Heart right ventricle (tissue), 16 donors: ENCODE data around the gene ASB13. TPM values are rescaled to one million over a fixed set of nuclear protein-coding genes. Genes with fewer than 3 reads are reported as not detected.

Source experiments
- ATAC-seq, 8 donors: fragments of 200-7000 bp; cut with Tn5 transposase; one replicate each; pipeline ENCODE4 v1.9.1; 2020; ENCODE audit warnings: mild to moderate bottlenecking in 8 of 8, moderate library complexity in 8 of 8, moderate number of reproducible peaks in 1 of 8
- DNase-seq, 2 donors: peaks; one replicate each; pipeline ENCODE4 v3.0.0-alpha.2; 2020
- H3K27ac ChIP-seq, 10 donors: fragments of 200-600 bp; sonication (generic) in 2 of 10; one replicate each; pipeline versions ENCODE4 v1.5.0 to v1.8.0; 2020 to 2022; ENCODE audit warnings: mild to moderate bottlenecking in 3 of 10
- H3K27me3 ChIP-seq, 7 donors: fragments of 200-600 bp; one replicate each; pipeline ENCODE4 v1.8.0; 2021 to 2022; ENCODE audit warnings: mild to moderate bottlenecking in 2 of 7
- H3K36me3 ChIP-seq, 9 donors: fragments of 200-600 bp; sonication (generic) in 1 of 9; one replicate each; pipeline versions ENCODE4 v1.5.0 to v1.8.0; 2020 to 2022; ENCODE audit warnings: mild to moderate bottlenecking in 2 of 9
- H3K4me1 ChIP-seq, 9 donors: fragments of 200-600 bp; sonication (generic) in 1 of 9; one replicate each; pipeline versions ENCODE4 v1.5.0 to v1.8.0; 2020 to 2022; ENCODE audit warnings: mild to moderate bottlenecking in 4 of 9
- H3K4me3 ChIP-seq, 10 donors: fragments of 200-600 bp; sonication (generic) in 2 of 10; one replicate each; pipeline versions ENCODE4 v1.5.0 to v1.8.0; 2020 to 2022; ENCODE audit warnings: mild to moderate bottlenecking in 7 of 10, moderate library complexity in 2 of 10
- H3K9me3 ChIP-seq, 11 donors: fragments of 200-600 bp in 10 of 11; sonication (generic) in 2 of 11; one replicate each; pipeline versions ENCODE4 v1.5.0 to v1.8.0; 2013 to 2022; ENCODE audit warnings: mild to moderate bottlenecking in 2 of 11, control low read depth in 1 of 11, moderate library complexity in 1 of 11
- CTCF ChIP-seq, 9 donors: fragments of 200-600 bp; sonication (generic) in 2 of 9; IDR thresholded peaks; one replicate each; pipeline versions ENCODE4 v1.5.0 to v1.8.0; 2021 to 2022; ENCODE audit warnings: antibody characterized with exemption in 9 of 9, mild to moderate bottlenecking in 5 of 9, moderate library complexity in 1 of 9
- WGBS, 2 donors: extraction: QIAGEN DNeasy Blood & Tissue Kit; methylation state at CpG; one replicate each; pipeline ENCODE4 v1.1.7; 2013; ENCODE audit warnings: inconsistent platforms in 1 of 2; 5-methylcytosine and 5-hydroxymethylcytosine counted together
- intact Hi-C, 10 donors: fragments of 100-400 bp; cut with DNase I; formaldehyde crosslinking; loops; one replicate each; pipeline versions ENCODE4 v1.11.1 to v1.14.2; 2022
- long read RNA-seq, 3 donors: library from polyadenylated mRNA; unstranded; transcript quantifications; one replicate each; pipeline ENCODE4 v2.0.0, GENCODE V29; 2020 to 2021
- polyA plus RNA-seq, 2 donors: library from polyadenylated mRNA; stranded (reverse); fragments of 200-250 nt; gene quantifications; one replicate each; pipeline ENCODE4 v1.2.3, GENCODE V29; 2013
- total RNA-seq, 10 donors: library from RNA; stranded (reverse); fragmentation: NEBNext Ultra II Directional in 3 of 10; extraction: Animal tissue kit (Norgen Biotek cat#: 25700) in 3 of 10; gene quantifications; one replicate each; pipeline versions ENCODE4 v1.2.1 to v1.2.4, GENCODE V29; 2021 to 2023
- donor health status: Arrhythmogenic right ventricular cardiomyopathy.
- donor health status: ischemic (EF 13 %, LVEDD 7.1; RV severe dilation, severe dysfunction).
- donor health status: healthy with polysubstance abuse.
- donor health status: DM: no; HTN: yes; CAD: no.
- donor health status: DM: no; HTN: no; CAD: no.
- donor health status: ischemic (EF 25% LVEDD 6.9; RV normal size, moderate dysfunction).
- donor health status: ischemic (EF 25% LVEDD 5.7; RV mildly dilated, moderate dysfunction).
- donor health status: healthy.
- donor health status: DM: yes; HTN: yes; CAD: no.
- donor health status: Ischemic cardiomyopathy.
- donor health status: ischemic (EF 35%, LVEDD 5.7; RV mildly dilated, moderate dysfunction).
- donor health status: nonischemic (EF 11% LVEDD 7.7; RV severe dilation, severe dysfunction).
- donor health status: DM: yes; HTN: yes; CAD: no.
- donor health status: PGD.
- donor health status: ischemic (EF 29% LVEDD 5.4; RV normal size, mild dysfunction).
- donor health status: nonischemic (EF 23%, LVEDD 6.1; RV moderate dilation, normal function).

Gene ASB13
- total RNA-seq (10 to 100 TPM in 9 of 10 donors, 1 to 10 TPM in 1; 9.3 to 16.3 (median 13.4) TPM), polyA plus RNA-seq (10 to 100 TPM in 1 of 2 donors, 1 to 10 TPM in 1; 8.4 to 18.0 TPM)
- long read RNA-seq, donor 1, transcript ASB13-201 (6 exons, 2,699 nt), result major isoform, 18 of 26 reads
- long read RNA-seq, donor 1, partial matches to known transcripts, result 1 of 26 reads
- long read RNA-seq, donor 1, other reads (novel, unspliced or antisense), result 5 of 26 reads
- long read RNA-seq, donor 2, transcript ASB13-201 (6 exons, 2,699 nt), result major isoform, 21 of 33 reads
- long read RNA-seq, donor 2, partial matches to known transcripts, result 1 of 33 reads
- long read RNA-seq, donor 2, other reads (novel, unspliced or antisense), result 6 of 33 reads
- long read RNA-seq, donor 3, transcript ASB13-201 (6 exons, 2,699 nt), result major isoform, 39 of 52 reads
- long read RNA-seq, donor 3, partial matches to known transcripts, result 1 of 52 reads
- long read RNA-seq, donor 3, other reads (novel, unspliced or antisense), result 7 of 52 reads

GRCh38 chr10:5666008-5666840, at the start of gene ASB13:
Gene ASB13, minus strand, starts transcription at chr10:5666595. Its CDS starts 44 bp downstream, at chr10:5666551.
- Histone ChIP-seq H3K9me3 (no peaks in the 10 kb centered on the region), H3K4me3 (peak within 1 kb of the TSS; percentile 66 to 99 (median 96)), H3K4me1 (peaks cover 0 to 34% (median 16%) of the 10 kb centered on the region in 9 donors), H3K27ac (peak within 1 kb of the TSS; percentile 50 to 86 (median 80)), H3K36me3 (no peaks in the 10 kb centered on the region), H3K27me3 (no peaks in the 10 kb centered on the region)
- DNase-seq (peak; percentile 73 to 84), ATAC-seq (peak; percentile 94 to 98 (median 96))
- 0% methylated on average over 73 to 112 of the region's 112 CpGs for WGBS, 2 donors
- peak in 1 of 9 donors; percentile 8 for TF ChIP-seq CTCF (IDR thresholded peaks at IDR 0.05)
- intact Hi-C loops, result no loop called here

- ATAC-seq, result peak in 1 of 8 donors; percentile 37
- no peaks in the 10 kb centered on the region for H3K36me3 ChIP-seq
- WGBS, 2 donors, result 55 to 73% methylated on average over 4 of the region's 4 CpGs
- peak overlapping the region in 7 of 10 donors; percentile 3 to 42 (median 34) for H3K4me3 ChIP-seq
- H3K4me1 ChIP-seq, result peaks cover 0 to 30% (median 20%) of the 10 kb centered on the region in 9 donors
- H3K27me3 ChIP-seq, result no peaks in the 10 kb centered on the region
- H3K27ac ChIP-seq, result peak overlapping the region in 6 of 10 donors; percentile 26 to 75 (median 42)
- DNase-seq, result no peak
- TF ChIP-seq CTCF (IDR thresholded peaks at IDR 0.05), result no peak
- no peaks in the 10 kb centered on the region for H3K9me3 ChIP-seq
- intact Hi-C loops, result no loop called here
Measured at GRCh38 chr10:5711642-5712041, 45.2 kb upstream of the ASB13 start.

- 46 to 62% methylated on average over 1 of the region's 1 CpG for WGBS, 2 donors
- DNase-seq (no peak), ATAC-seq (no peak)
- H3K36me3 ChIP-seq, result no peaks in the 10 kb centered on the region
- no peak for TF ChIP-seq CTCF (IDR thresholded peaks at IDR 0.05)
- peak overlapping the region in 7 of 10 donors; percentile 3 to 42 (median 34) for H3K4me3 ChIP-seq
- H3K4me1 ChIP-seq, result peaks cover 0 to 30% (median 20%) of the 10 kb centered on the region in 9 donors
- H3K9me3 ChIP-seq, result no peaks in the 10 kb centered on the region
- intact Hi-C loops, result no loop called here
- no peaks in the 10 kb centered on the region for H3K27me3 ChIP-seq
- H3K27ac ChIP-seq, result peak overlapping the region in 7 of 10 donors; percentile 26 to 75 (median 40)
Measured at GRCh38 chr10:5710859-5711258, 44.5 kb upstream of the ASB13 start.

GRCh38 chr10:5709865-5710264, 43.5 kb upstream of the ASB13 start:
- Histone ChIP-seq H3K9me3 (no peaks in the 10 kb centered on the region), H3K4me1 (peaks cover 0 to 30% (median 20%) of the 10 kb centered on the region in 9 donors), H3K4me3 (no peak overlapping the region), H3K27ac (peak overlapping the region in 1 of 10 donors; percentile 71), H3K36me3 (no peaks in the 10 kb centered on the region), H3K27me3 (no peaks in the 10 kb centered on the region)
- WGBS, 2 donors, result 75 to 79% methylated on average over 2 of the region's 2 CpGs
- no peak for TF ChIP-seq CTCF (IDR thresholded peaks at IDR 0.05)
- DNase-seq, result no peak
- intact Hi-C loops, result no loop called here
- ATAC-seq, result no peak
